Right atrium auricular region (tissue), 2 donors: Measurements from ENCODE around the gene BGLAP. TPM values are rescaled to one million over a fixed set of nuclear protein-coding genes. Genes with fewer than 3 reads are reported as not detected.

Source experiments
- DNase-seq: peaks from one replicate; pipeline ENCODE4 v3.0.0-alpha.2; 2019; ENCODE audit warnings: low spot score
- H3K27ac ChIP-seq, 2 donors: fragments of 200-600 bp; sonication (generic); 1 replicate in 1 of 2; 2 replicates in 1 of 2; pipeline ENCODE4 v1.5.1; 2016 to 2019
- H3K27me3 ChIP-seq, 2 donors: fragments of 200-600 bp; sonication (generic); one replicate each; pipeline versions ENCODE4 v1.5.1 to v1.6.0; 2017 to 2019
- H3K36me3 ChIP-seq: fragments of 200-600 bp; sonication (generic); one replicate; pipeline ENCODE4 v1.5.1; 2016
- H3K4me1 ChIP-seq, 2 donors: fragments of 200-600 bp; sonication (generic); one replicate each; pipeline versions ENCODE4 v1.5.1 to v1.6.0; 2017 to 2019
- H3K4me3 ChIP-seq, 2 donors: fragments of 200-600 bp; sonication (generic); 1 replicate in 1 of 2; 2 replicates in 1 of 2; pipeline ENCODE4 v1.5.1; 2017 to 2019; ENCODE audit warnings: mild to moderate bottlenecking in 1 of 2, moderate library complexity in 1 of 2
- H3K9me3 ChIP-seq, 2 donors: fragments of 200-600 bp; sonication (generic); one replicate each; pipeline ENCODE4 v1.5.1; 2019
- CTCF ChIP-seq, 2 donors: fragments of 200-600 bp; sonication (generic); IDR thresholded peaks; one replicate each; pipeline ENCODE4 v1.5.1; 2019; ENCODE audit warnings: antibody characterized with exemption in 2 of 2
- total RNA-seq, 2 donors: library from RNA; depleted of rRNA; stranded (reverse); fragments of >200 nt; gene quantifications; one replicate each; pipeline ENCODE4 v1.1.0, GENCODE V29; 2016

Gene BGLAP
- total RNA-seq, 2 donors from 2014 or later: not detected

GRCh38 chr1:156228501-156228900, 13.5 kb upstream of the BGLAP start:
- H3K36me3 ChIP-seq: peaks cover 27% of the 10 kb centered on the region
- DNase-seq: no peak
- H3K9me3 ChIP-seq: no peaks in the 10 kb centered on the region
- peaks cover 0 to 9% of the 10 kb centered on the region in 2 donors for H3K4me1 ChIP-seq
- no peaks in the 10 kb centered on the region for H3K27me3 ChIP-seq
- no peak for TF ChIP-seq CTCF (IDR thresholded peaks at IDR 0.05)
- H3K4me3 ChIP-seq: no peak overlapping the region
- H3K27ac ChIP-seq: no peak overlapping the region

- TF ChIP-seq CTCF (IDR thresholded peaks at IDR 0.05): no peak
- Histone ChIP-seq H3K27me3 (no peaks in the 10 kb centered on the region), H3K9me3 (no peaks in the 10 kb centered on the region), H3K4me3 (no peak overlapping the region), H3K4me1 (peaks cover 0 to 8% of the 10 kb centered on the region in 2 donors), H3K36me3 (peaks cover 33% of the 10 kb centered on the region), H3K27ac (no peak overlapping the region)
- DNase-seq: no peak
Observed at GRCh38 chr1:156229809-156230472, 12.0 kb upstream of the BGLAP start.

- H3K4me1 ChIP-seq: peaks cover 0 to 2% of the 10 kb centered on the region in 2 donors
- H3K4me3 ChIP-seq: no peak overlapping the region
- H3K27me3 ChIP-seq: no peaks in the 10 kb centered on the region
- H3K36me3 ChIP-seq: peaks cover 33% of the 10 kb centered on the region
- H3K27ac ChIP-seq: no peak overlapping the region
- DNase-seq: no peak
- no peak for TF ChIP-seq CTCF (IDR thresholded peaks at IDR 0.05)
- no peaks in the 10 kb centered on the region for H3K9me3 ChIP-seq
Observed at GRCh38 chr1:156230473-156230837, 11.5 kb upstream of the BGLAP start.

- TF ChIP-seq CTCF (IDR thresholded peaks at IDR 0.05): no peak
- Histone ChIP-seq H3K9me3 (no peaks in the 10 kb centered on the region), H3K36me3 (peaks cover 37% of the 10 kb centered on the region), H3K4me3 (no peak overlapping the region), H3K27ac (no peak overlapping the region), H3K4me1 (no peaks in the 10 kb centered on the region), H3K27me3 (no peaks in the 10 kb centered on the region)
- no peak for DNase-seq
Observed at GRCh38 chr1:156232201-156232894, 9.6 kb upstream of the BGLAP start.

GRCh38 chr1:156233426-156234127, 8.4 kb upstream of the BGLAP start:
- no peaks in the 10 kb centered on the region for H3K9me3 ChIP-seq
- peaks cover 49% of the 10 kb centered on the region for H3K36me3 ChIP-seq
- no peak overlapping the region for H3K4me3 ChIP-seq
- no peak for DNase-seq
- H3K4me1 ChIP-seq: no peaks in the 10 kb centered on the region
- no peak for TF ChIP-seq CTCF (IDR thresholded peaks at IDR 0.05)
- H3K27ac ChIP-seq: no peak overlapping the region
- H3K27me3 ChIP-seq: no peaks in the 10 kb centered on the region
